Ishikawa (cell line): ENCODE results near the gene PDE7B.

Source experiments
- CEBPB ChIP-seq: IDR thresholded peaks from 2 replicates; pipeline ENCODE4 v1.6.1; 2012
- CREB1 ChIP-seq: IDR thresholded peaks from 2 replicates; pipeline ENCODE4 v1.6.1; 2012; ENCODE audit warnings: low read depth
- EGR1 ChIP-seq: IDR thresholded peaks from 2 replicates; pipeline ENCODE4 v1.6.1; 2012
- EP300 ChIP-seq: IDR thresholded peaks from 2 replicates; pipeline ENCODE4 v1.6.1; 2012; ENCODE audit warnings: borderline replicate concordance
- FOXM1 ChIP-seq: IDR thresholded peaks from 2 replicates; pipeline ENCODE4 v1.6.1; 2012; ENCODE audit warnings: low read depth, borderline replicate concordance
- MAX ChIP-seq: IDR thresholded peaks from 2 replicates; pipeline ENCODE4 v1.6.1; 2012
- NFIC ChIP-seq: IDR thresholded peaks from 2 replicates; pipeline ENCODE4 v1.6.1; 2012
- RAD21 ChIP-seq: IDR thresholded peaks from 2 replicates; pipeline ENCODE4 v1.6.1; 2012; ENCODE audit warnings: low read depth
- REST ChIP-seq: IDR thresholded peaks from 2 replicates; pipeline ENCODE4 v1.6.1; 2012; ENCODE audit warnings: low read depth, mild to moderate bottlenecking
- TAF1 ChIP-seq: IDR thresholded peaks from 2 replicates; pipeline ENCODE4 v1.6.1; 2012; ENCODE audit warnings: low read depth, mild to moderate bottlenecking
- TCF12 ChIP-seq: IDR thresholded peaks from 2 replicates; pipeline ENCODE4 v1.6.1; 2012; ENCODE audit warnings: low read depth
- TEAD4 ChIP-seq: IDR thresholded peaks from 2 replicates; pipeline ENCODE4 v1.6.1; 2012
- USF1 ChIP-seq: IDR thresholded peaks from 2 replicates; pipeline ENCODE4 v1.6.1; 2012
- YY1 ChIP-seq: IDR thresholded peaks from 2 replicates; pipeline ENCODE4 v1.6.1; 2012; ENCODE audit warnings: low read depth

GRCh38 chr6:135853227-135853626 is 1.7 kb downstream of the PDE7B start:
- no peak for TF ChIP-seq MAX
- no peak for TF ChIP-seq RAD21
- no peak for TF ChIP-seq EP300
- no peak for TF ChIP-seq TAF1
- TF ChIP-seq YY1 = no peak
- no peak for TF ChIP-seq EGR1
- no peak for TF ChIP-seq TEAD4
- TF ChIP-seq USF1 = no peak
- TF ChIP-seq CREB1 = no peak
- no peak for TF ChIP-seq REST
- no peak for TF ChIP-seq FOXM1
- no peak for TF ChIP-seq TCF12
- TF ChIP-seq NFIC = no peak
- no peak for TF ChIP-seq CEBPB
